D721Med (cell line): ENCODE measurements around the gene LRRC1.

ENCODE experiments used
- DNase-seq: peaks from one replicate; pipeline ENCODE4 v3.0.0; 2011; ENCODE audit warnings: low spot score; ENCODE audit not compliant: insufficient read length
- FAIRE-seq: peaks from 2 replicates; lab custom pipeline; 2011; peaks lifted over from hg19 to GRCh38; lab: Jason Lieb, UNC
- CTCF ChIP-seq: IDR thresholded peaks from 2 replicates; pipeline ENCODE4 v1.5.1; 2012; ENCODE audit warnings: mild to moderate bottlenecking, control low read depth; ENCODE audit not compliant: insufficient read depth; ENCODE audit errors: missing control alignments

The LRRC1 gene

GRCh38 chr6:53877151-53877550 lies 82.3 kb downstream of the LRRC1 start:
- FAIRE-seq (no peak), DNase-seq (no peak)
- TF ChIP-seq CTCF = no peak

- no peak for DNase-seq
- no peak for TF ChIP-seq CTCF
- no peak for FAIRE-seq
Measured at GRCh38 chr6:53878808-53879207, 84.0 kb downstream of the LRRC1 start.

- FAIRE-seq (no peak), DNase-seq (no peak)
- TF ChIP-seq CTCF = no peak
Measured at GRCh38 chr6:53879608-53880007, 84.8 kb downstream of the LRRC1 start.

GRCh38 chr6:53887316-53887715 lies 92.5 kb downstream of the LRRC1 start:
- DNase-seq (no peak), FAIRE-seq (no peak)
- no peak for TF ChIP-seq CTCF

GRCh38 chr6:53888931-53889330 lies 94.1 kb downstream of the LRRC1 start:
- DNase-seq (no peak), FAIRE-seq (no peak)
- no peak for TF ChIP-seq CTCF

- DNase-seq (no peak), FAIRE-seq (no peak)
- no peak for TF ChIP-seq CTCF
Measured at GRCh38 chr6:53889365-53889764, 94.6 kb downstream of the LRRC1 start.

GRCh38 chr6:53892707-53893106 lies 97.9 kb downstream of the LRRC1 start:
- TF ChIP-seq CTCF = no peak
- no peak for FAIRE-seq
- no peak for DNase-seq
